Inferior parietal cortex (tissue), 1 donor: ENCODE results near the gene POLG.
A peak's percentile ranks its signal among the peaks of the same experiment; 100 is the strongest.

ENCODE experiments used
- DNase-seq: peaks from one replicate; pipeline ENCODE4 v3.0.0-alpha.2; 2016; ENCODE audit errors: extremely low spot score

The POLG gene

DNA sequence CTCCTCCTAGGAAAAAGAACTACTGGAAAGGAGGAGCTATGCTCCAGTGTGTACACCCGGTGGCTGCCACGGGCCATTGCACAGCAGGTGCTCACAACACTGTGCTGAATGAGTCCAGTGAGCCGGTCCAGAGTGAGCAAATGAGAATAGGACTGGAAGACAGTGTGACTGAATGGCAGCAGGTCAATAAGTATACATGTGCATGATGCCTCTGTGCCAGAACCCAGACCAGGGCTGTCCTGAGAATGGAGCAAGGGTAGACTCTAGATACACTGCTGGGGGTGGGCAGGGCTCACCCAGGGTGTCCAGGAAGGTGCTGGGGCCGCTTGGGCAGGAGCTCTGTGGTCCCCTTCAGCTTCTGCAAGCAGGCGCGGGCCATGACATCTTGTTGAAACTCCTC lies 8.3 kb downstream of the POLG start:
- no peak for DNase-seq

DNA sequence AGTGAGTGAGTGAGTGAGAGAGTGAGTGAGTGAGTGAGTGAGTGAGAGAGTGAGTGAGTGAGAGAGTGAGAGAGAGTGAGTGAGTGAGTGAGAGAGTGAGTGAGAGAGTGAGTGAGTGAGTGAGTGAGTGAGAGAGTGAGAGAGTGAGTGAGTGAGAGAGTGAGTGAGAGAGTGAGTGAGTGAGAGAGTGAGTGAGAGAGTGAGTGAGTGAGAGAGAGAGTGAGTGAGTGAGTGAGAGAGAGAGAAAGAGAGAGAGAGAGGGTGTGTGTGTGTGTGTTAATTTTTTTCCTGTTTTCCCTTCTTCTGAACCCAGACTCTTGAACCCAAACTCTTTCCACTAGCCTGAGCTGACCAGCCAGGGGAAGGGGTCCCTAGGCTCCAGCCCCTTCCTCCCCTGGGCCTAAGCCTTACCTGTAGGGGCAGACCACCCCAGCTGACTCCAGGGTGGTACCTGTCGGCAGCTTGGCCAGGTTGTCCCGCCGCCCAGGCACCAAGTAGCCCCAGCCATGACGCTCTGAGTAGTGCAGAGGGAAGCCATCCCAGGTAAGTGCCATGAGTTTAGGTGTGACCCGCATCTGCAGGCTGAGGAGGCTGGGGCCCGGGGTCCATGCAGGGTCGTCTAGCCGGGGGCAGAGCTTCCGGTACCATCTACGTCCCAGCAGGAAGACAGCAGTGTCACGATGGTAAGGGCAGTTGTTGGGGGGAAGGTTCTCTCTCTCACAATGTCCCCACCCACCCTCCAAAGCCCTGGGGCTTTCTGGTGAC lies 9.4 kb downstream of the POLG start:
- no peak for DNase-seq

DNA sequence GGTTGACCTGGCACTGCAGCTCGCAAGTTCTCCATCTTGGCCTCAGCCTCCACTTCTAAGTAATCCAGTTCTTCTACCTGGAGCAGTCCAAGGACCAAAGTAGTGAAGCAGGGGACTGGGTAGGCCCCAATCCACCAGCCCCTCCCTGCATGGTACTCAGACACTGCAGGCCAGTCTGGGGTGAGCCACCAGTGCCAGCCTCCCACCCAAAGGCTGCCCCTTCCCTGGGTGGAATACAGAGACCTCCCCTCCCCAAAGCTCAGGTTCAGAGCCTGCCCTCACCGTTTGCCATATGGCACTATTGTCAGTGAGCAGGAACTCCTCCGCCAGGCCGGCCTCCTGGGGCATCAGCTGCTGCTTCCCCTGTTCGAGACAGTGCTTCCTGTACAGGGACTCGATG lies 10.8 kb downstream of the POLG start:
- no peak for DNase-seq

DNA sequence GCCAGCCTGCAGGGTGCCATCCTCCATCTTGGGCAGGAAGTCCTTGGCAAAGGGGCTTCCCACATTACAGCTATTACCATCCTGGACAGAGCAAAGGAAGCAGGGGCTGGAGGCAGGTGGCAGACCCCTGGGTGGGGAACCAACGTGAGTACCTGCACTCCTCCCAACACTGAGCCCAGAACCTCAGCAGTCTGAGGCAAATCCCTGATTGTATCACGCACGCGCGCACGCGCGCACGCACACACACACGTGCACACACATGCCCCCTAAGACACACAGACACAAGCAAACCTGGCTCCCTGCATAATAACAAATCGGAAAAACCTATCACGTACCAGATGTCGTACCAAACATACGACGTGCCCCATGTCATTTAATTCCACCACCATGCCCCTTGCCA lies 11.8 kb downstream of the POLG start:
- DNase-seq = no peak

DNA sequence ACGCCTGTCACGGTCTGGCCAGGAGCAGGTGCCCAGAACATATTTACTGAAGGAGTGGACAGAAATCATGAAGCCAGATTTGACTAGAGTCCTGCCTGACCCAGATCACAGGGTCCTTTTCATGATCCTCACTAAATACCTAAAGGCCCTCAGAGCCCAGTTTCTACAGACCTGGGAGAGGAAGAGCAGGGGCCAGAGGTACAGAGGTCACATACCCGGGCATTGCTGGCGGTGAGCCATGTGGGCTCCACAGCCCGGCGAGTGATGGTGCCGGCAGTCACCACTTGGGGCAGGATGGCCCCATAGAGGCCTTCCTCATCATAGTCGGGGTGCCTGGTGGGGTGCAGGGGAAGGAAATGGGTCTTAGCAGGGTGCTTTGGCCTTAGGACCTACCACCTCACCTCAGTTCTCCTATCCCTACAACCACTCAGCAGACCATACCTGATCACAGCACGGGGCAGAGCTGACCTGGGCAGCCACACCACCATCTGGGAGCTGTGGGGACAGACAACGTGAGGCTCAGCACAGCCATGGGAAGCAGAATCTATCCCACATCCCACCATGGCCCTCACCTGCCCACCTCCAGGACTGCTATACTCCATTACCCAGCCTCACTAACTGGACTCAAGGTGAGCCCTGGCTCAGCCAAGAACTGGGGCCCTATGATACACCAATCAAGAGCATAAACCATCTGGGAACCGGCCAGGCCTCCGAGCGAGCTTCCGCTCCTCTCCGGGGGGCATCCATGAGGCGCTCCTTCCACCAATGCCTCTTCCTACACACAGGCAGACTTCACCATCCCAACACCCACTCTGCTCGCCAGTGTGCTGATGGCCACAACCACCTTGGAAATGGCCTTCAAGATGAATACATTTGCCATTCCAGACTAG lies 12.9 kb downstream of the POLG start:
- no peak for DNase-seq

DNA sequence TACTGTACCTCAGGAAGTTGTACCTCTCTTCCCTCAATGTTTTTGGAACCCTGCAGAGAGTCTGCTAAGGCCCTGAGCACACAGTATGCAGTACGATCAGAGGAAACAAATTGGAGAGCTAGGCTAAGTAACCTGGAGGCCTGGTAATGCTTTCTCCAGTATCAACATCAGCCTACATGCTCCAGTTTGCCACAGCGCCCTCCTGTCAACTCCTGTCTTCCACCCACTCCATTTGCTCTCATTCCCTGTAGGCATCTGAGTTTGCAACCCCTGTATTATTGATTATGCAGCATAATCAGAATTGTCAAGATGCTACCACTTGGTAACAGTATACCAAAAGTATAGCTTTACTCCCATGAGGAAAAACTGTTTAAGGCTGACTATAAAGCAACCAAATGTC lies 14.4 kb downstream of the POLG start:
- no peak for DNase-seq

DNA sequence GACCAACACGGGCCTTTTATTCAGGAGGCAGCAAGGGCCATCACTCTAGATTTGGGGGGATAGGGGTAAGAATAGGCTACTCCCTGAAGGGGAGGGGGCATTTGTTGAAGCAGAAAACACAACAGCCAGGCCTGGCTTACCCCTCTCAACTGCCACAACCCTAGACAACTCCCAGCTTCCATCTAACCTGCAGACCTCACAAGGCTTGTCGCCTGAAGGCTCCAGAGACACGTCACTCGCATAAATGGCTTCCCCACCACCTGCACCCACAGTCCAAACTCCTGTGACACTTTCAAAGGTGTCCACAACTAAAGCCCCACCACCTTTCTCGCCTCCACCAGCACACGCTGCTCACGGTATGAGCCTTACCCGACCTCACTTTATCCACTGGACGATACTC lies 14.9 kb downstream of the POLG start:
- no peak for DNase-seq

DNA sequence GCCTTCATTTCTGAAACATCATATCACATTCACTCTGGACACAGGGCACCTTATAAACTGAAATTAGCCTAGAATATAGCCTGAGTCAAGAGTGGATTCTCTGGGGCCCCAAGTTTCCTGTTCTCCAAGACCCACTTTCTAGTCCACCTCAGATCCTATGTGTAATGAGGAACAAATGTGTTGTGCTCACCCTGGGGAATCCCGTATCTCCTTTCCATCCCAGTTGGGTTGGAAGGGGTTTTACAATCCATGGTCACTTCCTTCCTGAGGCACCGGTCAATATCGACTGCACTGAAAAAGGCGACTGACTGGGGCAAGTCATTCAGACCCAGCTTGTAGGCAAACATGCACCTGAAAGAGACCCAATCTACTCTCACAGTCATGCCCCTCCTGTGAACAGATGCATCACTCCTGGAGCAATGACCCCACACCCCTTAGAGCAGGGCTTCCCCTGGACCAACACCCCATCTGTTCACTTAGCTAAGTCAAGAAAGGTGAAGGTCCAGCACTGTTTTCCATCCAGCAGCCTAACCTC lies 17.4 kb downstream of the POLG start:
- DNase-seq = no peak

DNA sequence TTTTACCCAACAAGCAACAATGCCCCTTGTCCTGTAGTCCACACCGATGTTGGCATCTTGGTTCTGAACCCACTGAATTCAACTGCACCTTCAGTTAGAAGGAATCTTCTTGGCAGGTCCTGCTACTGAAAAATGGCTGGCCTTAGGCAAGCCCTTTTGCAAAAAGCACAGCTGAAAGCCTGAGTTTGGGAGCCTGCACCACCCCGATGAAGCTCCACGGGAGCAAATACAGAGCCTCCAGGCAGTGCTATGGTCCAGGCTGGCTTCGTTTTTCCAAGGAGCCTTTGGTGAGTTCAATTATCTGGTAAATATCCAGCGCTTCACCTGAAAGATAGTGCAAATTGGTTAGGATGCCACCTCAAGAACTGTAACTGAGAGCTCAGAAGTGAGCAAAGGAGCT lies 18.1 kb downstream of the POLG start:
- DNase-seq = no peak

DNA sequence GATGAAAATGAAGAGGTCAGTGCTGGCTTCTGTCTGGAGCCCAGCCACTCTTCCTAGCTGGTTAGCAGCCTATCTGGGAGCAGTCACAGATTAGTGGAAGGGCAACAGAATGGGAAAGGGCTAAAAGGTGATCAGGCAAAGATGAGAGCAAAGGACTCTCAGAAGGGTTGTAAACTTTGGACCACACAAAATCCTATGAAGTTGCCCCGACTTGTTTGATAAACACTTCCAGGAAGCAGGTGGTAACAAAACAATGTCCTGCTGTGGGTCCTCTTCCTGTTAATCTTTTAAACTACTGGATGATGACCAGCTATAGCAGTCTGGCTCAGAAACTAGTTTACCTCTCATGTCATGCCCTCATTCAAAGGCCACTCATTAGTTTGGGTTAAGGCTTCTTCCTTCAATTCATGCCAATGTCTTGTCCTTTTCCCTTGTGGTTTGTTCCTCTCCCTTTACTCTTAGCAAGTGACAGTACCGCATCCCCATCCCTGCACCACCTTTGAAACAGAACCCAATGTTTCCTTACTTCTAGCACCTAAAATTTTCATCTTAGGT lies 19.2 kb downstream of the POLG start:
- no peak for DNase-seq

DNA sequence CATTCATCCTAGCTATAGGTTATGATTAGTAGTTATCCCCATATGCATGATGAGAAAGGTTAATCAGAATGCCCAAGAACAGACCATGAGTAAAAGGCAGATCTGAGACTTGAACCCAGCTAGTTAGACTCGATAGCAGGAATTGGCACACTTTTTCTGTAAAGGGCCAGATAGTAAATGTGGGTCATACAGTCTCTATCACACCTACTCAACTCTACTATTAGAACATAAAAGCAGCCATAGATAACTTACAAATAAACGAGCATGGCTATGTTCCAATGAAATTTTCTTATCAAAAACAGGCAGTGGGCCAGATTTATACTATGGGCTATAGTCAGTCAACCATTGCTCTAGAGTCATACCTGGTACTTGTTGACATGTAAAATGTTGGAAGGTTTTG lies 24.6 kb downstream of the POLG start:
- DNase-seq = no peak

DNA sequence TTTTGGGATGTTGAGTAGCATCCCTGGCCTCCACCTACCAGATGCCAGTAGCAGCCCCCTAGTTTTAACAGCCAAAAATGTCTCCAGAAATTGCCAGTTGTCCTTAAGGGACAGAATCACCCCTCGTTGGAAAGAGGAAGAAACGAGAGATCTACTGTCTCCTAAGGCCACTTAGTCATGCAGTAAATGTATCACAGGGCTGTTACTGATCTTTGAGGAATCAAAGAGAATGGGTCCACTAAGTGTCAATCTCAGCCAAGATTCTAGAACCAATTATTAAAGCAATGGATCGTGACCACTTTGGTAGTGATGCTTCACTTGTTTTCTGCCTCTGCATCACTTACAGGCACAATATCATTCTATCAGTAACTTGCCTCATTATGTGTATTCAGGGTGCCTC lies 26.4 kb downstream of the POLG start:
- no peak for DNase-seq

DNA sequence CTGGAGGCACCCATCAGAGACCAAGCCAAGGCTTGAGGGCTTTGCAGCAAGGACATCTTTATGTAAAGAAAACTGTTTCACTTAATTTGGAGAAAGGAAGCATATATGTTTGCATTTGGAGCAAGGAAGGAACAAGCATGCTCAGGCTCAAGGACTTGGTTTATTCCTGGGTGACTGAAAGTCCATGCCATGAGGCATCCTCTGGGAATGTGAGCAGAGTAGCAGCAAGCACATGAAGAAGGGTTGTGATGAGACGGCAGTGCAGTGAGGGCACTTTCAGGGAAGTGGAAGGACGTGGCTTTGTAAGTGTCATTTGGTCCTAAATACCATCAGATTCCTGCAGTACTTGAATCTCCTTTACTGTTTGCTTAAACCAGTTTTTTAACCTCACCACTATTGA lies 26.8 kb downstream of the POLG start:
- no peak for DNase-seq

DNA sequence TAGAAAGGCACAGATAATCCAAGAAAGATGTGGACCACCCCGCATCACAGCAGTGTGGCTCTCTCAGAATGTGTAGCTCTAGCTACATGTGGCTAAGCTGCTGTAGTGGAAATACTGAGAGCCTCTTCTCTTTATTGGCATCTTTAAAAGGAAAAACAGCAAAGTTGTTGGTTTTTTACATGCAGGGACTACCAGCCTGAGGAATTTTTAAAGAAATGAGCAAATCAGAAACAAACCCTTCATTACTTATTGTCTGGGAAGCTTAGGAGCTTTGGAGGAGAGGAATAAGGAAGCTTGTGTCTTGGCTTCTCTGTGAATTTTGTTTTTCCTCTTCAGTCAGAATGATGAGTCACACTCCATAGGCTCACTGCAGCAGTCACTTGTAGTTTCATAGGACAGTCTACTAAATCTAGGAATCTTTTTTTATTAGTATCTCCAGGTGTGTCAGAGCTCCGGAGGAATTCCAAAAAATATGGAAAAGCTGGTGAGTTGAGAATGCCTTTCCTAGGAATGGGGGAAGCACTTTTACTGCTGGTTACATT lies 27.5 kb downstream of the POLG start:
- DNase-seq = no peak

DNA sequence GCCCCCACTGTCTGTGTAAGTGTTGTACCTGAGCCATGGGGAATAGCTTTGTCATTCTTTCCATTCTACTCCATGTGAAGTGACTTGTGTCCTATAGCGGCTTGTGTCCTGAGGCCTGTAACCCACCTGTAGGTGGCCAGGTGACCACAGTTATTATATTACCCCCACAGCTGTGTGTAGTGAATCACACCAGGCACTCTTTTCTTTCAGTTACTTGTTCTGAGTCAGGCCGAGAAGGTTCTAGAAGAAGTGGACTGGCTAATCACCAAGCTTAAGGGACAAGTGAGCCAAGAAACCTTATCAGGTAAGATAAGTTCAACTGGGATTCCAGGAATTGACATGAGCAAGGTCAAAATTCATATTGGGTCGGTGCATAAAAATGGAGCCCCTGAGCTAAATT lies 29.2 kb downstream of the POLG start:
- no peak for DNase-seq

DNA sequence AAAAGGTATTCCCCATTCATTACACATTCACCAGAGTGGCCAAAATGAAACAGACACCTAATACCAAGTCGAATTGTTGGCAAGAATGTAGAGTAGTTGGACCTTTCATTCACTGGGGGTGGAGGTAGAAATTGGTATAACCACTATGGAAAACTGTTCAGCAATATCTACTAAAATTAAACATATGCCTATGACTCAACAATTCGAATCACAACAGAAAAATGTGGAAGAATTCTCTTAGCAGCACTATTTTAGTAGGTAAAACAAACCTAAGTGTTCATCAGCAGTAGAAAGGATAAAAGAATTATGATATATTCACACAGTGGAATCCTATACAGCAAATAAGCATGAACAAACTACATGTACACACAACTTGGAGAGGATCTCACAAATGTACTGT lies 30.6 kb downstream of the POLG start:
- DNase-seq = no peak

DNA sequence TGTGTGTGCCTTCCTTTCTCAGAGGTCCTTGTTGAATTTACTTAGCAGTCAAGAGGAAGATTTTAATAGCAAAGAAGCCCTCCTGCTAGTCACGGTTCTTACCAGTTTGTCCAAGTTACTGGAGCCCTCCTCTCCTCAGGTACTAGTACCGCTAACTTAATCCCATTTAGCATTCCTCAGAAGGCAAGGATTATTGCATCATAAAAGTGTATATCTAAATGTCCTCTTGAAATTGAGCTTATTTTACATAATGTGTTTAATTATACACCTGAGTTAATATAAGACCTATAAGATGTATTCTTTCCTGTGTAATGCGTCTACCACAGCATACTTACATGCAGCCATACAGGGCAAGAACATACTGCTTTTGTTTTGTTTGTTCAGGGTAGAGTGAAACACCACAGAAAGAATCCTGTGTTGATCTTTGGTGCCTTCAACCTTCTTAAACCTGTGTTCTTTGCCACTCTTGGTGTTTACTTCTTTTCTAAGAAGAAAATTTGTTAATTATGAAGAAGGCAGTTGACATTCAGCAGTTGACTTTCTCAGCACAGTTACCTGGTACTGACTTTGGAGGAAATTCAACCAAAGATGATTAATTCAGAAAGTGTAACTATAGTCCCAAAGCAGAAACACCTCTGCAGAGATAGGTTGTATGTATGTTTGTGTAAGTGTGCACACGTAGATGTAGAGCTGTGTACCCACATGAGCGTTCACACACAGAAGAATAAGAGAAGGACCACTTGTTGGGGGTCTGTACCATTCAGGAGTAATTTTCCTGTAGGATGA lies 33.1 kb downstream of the POLG start:
- no peak for DNase-seq

DNA sequence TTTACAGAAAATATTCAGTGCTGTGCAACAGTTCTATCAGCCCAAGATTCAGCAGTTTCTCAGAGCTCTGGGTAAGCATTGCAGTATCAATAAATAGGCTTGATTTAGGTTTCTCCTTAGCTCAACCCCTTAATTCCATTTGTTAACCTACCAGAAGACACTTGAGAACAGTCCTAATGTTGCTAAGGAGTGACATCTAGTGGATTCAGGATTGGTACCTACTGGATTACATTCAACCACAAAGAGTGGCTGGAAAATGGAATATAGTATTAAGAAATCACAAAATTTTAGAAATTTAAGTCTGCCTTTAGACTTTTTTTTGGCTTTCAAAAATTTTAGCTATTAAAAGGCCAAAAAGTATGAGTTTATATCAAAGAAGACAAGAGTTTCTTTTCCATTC lies 34.7 kb downstream of the POLG start:
- peak; percentile 51 for DNase-seq

DNA sequence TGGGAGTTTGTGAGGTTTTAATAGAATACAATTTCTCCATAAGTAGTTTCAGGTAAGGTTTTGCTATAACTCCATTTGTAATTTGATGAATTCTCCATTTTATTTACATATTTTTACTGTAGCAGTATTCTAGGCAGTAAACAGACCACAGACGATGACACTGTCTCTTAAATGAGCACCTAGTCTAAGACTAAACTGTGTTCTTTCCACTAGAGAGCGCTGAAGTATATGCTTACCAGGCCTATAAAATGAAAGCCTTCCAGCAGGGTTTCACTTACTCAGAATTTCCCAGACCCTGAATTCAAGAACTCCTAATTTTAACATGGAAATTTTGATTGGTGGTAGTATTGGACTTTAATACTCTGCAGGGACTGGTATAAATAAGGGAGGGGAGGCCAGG lies 41.6 kb downstream of the POLG start:
- DNase-seq = no peak

DNA sequence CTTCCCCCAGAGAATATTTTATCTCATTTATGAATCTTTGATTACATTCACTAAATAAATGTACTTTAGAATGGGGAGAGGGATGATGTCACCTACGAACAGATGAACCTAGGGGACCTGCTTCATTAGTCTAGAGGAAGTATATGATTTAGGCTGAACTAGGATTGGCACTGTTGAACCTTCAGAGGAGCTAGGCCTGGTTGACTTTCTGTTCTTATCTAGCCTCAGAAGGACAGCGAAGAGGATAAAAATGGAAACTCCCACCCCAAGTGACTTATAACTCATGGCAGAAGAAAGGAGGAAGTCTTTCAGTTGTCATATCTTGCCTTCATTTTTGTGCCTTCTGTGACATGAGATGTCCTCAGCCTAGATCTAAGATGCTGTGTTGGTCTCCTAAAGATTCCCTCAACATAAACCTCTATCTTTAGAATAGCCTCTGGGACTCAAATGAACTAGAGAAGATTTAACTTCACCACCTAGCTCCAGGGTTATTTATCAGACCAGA lies 42.6 kb downstream of the POLG start:
- no peak for DNase-seq

DNA sequence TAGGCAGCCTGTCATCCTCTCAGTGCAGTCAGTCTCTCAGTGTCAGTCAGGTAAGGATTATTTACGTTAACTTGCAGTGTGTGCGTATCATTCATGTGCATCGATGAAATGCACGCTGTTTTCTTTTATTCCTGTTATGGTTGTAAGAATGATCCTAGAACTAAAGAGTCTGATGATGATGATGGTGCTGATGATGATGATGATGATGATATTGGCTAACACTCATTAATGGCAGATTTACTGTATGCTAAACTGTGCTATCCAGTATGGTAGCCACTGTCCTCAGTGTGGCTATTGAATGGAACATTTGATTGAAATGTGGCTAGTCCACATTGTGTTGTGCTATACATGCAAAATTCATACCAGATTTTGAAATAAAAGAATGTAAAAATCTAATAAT lies 51.4 kb downstream of the POLG start:
- no peak for DNase-seq
